HG03521 (cell line): ENCODE data around the gene TMEM47.

ENCODE experiments used
- ATAC-seq: cut with Tn5 transposase; IDR thresholded peaks from one replicate; pipeline ENCODE4 v1.9.1; 2021; ENCODE audit warnings: mild to moderate bottlenecking, moderate library complexity; ENCODE audit not compliant: unreplicated experiment

The TMEM47 gene

DNA sequence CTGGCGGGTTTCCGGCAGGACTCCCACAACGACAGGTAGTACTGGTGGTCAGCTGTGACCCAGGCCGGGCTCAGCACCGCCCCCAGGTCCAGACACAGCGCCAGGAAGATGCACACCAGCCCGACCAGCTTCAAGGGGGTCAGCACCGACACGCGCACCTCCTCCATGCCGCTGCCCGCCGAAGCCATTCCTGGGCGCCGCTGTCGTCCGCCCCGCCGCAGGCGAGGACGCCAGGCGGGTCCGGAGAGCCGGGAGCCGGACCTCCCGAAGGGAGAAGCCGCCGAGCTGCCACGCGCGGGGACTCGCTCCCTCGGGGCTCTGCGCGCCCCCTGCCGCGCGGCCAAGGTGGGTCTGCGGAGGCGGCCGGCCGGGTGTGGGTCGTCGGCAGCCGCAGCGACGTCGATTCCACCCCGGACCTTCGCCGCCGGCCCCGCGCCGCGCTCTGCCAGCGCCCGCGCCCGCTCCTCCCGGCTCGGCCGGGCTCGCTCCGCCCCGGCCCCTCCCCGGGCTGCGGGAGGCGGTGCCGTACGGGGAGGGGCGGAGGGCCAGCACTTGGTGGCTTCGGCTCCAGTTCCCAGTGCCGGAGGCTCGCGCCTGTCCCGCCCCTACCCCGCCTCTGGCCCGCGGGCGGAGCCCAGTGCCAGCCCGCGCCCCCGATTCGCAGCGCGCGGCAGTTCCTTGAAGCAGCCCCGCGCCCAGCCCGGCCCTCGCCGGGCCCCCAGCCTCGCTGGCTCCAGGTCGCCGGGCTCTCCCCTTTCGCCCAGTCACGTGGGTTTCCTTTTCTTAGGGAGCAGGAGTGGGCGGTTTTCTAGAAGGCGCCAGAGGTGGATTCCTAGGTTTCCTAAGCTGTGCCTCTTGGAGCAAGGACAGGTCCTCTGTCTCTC lies at the start of gene TMEM47:
Gene TMEM47, minus strand, starts transcription at position 444 of the 884 bp plus-strand sequence. Its CDS starts 256 bp downstream, at position 188.
- no peak for ATAC-seq

DNA sequence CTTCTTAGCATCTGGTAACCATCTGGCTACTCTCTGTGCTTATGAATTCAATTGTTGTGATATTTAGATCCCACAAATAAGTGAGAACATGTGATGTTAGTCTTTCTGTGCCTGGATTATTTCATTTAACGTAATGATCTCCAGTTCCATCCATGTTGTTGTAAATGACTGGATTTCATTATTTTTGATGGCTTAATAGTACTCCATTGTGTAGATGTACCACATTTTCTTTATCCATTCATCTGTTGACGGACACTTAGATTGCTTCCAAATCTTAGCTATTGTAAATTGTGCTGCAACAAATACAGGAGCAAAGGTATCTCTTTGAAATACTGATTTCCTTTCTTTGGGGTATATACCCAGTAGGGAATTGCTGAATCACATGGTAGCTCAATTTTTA lies 30.0 kb upstream of the TMEM47 start:
- ATAC-seq: no peak

DNA sequence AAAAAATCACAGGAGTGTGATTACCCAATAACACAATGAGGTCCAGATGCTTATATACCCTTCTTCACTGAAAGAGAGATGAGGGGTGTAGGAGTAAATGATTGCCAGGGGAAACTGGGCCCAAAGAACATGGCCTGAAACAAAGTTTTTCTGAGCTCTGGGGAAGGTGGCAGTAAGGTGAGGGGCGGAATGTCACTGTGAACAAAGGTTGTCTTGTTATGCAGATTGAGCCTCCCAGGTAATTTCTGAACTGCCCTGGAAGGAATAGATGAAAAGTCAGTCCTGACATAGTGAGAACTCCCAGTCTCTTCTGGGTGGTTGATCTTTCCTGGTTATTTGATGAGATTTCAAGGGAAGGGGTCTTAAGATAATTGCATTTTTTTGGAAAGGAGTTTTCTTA lies 2.5 kb upstream of the TMEM47 start:
- no peak for ATAC-seq

DNA sequence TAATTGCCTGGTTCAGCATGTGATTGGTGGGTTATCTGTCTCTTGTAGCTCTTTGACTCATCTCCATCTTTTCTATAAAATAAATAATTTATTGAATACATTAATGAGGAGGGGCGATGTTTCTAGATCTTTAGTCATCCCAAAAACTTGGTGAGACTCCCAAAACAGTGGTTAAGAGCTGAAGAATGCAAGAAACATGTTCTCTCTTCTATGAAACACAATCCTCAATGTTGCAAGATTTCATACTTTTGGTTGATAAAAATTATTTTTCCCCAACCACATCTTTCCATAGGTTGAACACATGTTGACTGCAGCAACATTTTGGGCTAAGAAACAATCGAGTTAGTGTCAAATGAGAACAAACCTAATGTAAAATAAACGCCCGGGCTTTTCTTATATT lies 1.2 kb upstream of the TMEM47 start:
- ATAC-seq: no peak

DNA sequence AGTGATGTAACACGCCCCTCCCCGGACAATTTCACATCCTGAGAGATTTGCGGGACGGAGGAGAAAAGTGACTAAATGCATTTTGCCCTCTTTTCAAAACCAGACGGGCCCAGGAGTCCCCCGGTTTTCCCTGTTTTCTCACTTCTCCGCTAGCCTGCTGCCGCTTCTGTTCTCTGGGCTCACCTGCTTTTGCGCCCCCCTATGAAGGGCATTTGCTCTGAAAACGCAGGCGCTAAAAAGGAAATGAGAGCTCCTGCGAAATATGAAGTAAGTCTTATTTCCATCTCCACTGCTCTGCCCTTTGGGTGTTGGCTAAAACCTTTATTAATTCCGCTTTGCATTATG lies 613 bp upstream of the TMEM47 start:
- no peak for ATAC-seq

DNA sequence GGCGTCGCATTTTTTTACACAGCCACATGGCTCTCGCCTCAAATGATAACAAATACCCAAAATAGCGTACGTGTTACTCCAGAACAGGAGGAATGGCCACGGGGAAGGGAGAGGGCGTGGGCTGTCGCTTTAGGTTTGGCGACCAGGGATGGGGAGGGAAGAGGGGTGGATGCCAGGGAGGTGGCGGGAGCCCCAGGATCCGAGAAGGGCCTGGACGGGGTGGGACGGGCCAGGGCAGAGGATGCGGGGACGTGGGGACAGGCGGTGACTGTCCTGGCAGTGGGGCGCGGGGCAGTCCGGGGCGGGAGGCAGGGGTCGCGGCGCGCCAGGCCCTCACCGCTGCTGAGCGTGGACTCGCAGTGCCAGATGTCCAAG lies 631 bp downstream of the TMEM47 start:
- ATAC-seq: no peak

DNA sequence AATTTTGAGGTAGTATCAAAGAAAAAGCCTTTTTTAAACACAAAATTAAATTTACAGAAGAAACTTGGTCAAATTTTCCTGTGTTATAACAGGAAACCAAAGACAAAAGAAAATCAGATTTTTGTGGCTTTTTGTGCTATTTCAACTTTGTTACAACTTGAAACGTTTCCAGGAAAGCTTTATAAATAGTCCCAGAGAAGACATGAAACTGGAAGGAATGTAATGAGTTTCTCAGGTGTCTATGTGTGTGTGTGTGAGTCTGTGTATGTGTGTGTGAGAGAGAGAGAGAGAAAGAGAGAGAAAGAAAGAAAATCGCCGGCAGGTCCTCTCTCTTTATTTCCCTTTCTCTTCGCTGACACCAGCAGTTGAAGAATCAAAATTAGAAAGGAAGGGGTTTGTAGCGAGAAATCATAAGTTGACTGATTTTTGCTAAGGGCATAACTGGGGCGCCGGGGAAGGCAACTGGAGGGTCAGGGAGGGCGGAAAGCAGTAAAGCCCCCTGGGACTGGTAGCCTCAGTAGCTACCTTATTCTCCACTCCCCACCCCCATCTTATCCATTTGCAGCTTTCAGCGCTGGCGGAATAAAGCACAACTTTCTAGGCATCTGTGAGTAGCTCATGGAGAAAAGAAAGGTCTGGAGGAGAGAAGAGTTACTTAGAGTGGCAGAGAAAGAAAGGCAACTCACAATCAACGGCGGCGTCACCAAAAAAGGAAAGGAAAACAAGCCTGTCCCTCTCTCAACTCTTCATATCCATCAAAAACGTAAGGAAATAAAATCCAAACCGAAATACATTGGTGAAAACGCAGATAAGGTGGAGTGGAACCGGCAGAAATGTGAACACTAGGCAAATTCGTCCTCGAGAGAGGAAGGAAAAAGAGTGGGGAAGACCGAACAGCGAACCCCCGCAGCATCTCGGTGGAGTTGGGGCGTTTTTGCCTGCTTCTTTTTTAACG lies 1.3 kb downstream of the TMEM47 start:
- ATAC-seq: no peak

DNA sequence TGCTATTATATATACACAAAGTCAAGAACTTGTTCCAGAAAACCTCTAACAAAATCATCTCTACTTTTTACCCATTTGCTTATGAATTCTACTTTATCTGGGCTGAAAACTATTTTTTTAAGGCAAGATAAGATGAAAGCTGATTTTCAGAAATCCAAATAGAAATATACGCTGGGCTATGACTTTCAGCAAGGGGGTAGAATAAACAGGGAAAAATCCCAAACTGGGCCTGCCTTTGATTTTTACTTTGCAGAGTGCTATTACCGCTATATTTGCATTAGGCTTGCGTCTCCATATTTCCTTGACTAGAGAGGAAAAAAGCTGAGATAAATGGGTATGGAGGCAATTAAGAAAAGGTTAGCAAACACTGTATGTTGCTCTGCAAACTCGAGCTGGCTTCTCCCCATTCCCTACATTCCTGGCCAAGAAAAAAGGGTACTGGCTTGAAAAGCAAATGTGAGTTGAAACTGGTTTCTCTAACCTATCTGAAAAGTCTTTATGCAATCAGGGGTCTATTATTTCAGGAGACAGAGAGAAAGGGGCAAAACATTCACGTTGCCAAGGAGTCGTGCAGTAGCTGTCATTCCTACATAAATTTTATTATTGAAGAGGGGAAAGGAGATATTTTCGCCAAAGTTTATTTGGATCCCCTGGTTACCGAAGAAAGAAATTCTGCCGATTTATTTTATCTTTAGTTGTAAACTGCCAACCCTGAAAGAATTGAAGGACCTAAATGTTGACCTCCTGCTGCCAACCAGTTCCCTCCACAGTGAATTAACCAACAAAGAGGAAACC lies 2.2 kb downstream of the TMEM47 start:
- no peak for ATAC-seq

DNA sequence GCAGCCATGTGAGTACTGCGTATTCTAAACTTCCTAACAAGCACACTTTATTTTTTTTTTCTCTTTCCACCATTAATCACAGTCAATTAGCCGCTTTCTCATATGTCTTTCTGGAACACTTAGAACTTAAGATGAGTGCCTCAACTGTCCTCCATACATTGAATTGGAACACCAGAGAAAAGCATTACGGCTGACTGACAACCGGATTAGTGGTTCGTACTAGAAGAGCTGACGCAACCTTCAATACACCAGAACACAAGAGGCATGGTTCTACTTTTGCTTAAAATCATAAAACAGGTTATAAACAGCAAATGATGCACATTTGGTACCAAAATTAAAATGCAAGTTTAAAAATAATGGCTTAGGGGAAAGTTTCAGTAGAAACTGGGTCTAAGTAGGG lies 3.3 kb downstream of the TMEM47 start:
- ATAC-seq: no peak

DNA sequence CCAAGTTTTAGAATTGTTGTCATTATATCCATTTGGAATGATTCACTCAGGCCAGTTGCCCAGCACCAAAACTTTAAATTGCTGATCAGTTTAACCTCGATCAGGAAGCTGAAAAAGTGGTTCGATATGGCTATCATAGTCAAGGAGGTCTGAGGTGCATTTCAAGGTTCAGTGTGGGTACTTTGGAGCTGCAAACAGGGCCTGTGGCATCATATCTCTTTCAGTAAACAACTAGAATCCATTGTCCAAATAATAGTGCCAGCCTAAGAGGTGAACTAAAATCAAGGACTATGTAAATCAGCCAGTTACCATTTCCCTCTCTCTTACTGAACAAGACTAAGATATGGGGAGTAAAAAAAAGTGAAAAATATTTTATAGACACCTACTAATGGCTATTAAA lies 14.2 kb downstream of the TMEM47 start:
- ATAC-seq: no peak

DNA sequence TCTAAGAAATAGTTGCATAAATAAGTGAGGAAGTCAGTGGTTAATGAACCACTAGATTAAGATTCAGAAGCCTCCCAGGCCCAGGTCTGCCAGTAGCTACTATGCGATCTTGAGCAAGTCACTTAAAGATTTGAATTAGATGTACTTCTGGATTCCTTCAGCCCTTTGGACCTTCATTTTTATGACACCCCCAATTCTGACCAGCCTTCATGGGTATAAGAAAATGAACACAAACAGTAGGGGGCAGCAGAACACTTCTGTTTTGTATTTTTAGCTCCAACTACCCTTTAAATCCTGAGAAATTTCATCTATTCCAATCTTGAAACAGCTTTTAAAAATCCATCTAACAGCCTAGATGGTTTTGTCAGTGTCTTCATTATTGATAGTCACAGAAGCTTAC lies 19.0 kb downstream of the TMEM47 start:
- no peak for ATAC-seq

DNA sequence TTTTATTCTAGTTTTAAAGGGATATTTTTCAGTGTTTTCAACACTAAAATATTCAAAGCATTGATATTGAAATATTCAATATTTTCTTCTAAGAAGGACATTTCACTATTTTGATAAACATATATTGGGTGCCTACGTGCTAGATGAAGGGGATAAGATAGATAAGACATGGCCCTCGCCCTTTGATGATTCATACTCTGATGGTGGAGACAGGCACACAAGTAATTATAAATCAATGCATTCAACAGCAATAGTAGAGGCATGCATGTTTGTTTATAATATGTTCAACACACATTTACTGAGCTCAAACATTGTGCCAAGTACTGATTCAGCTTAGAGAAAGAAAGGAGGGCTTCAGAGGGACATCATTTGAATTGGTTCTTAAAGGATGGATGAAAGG lies 22.7 kb downstream of the TMEM47 start:
- ATAC-seq: no peak

DNA sequence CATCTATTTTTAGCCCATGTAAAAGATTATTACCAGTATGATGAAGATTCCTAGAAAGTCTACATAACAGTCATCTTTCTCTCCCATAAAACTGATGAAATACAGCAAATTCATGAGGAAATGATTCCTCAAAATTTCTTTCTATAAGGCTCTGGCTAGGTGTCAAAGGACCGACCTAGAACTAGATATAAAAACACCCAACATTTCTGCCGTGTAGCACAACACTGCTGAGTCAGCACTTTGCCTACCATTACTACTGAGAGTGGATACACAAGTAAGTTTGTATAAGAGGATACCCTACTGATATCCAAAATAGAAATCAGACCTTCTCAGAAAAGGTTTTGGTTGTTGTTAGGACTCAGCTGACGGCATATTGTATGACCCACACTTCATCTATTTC lies 24.7 kb downstream of the TMEM47 start:
- ATAC-seq: no peak

DNA sequence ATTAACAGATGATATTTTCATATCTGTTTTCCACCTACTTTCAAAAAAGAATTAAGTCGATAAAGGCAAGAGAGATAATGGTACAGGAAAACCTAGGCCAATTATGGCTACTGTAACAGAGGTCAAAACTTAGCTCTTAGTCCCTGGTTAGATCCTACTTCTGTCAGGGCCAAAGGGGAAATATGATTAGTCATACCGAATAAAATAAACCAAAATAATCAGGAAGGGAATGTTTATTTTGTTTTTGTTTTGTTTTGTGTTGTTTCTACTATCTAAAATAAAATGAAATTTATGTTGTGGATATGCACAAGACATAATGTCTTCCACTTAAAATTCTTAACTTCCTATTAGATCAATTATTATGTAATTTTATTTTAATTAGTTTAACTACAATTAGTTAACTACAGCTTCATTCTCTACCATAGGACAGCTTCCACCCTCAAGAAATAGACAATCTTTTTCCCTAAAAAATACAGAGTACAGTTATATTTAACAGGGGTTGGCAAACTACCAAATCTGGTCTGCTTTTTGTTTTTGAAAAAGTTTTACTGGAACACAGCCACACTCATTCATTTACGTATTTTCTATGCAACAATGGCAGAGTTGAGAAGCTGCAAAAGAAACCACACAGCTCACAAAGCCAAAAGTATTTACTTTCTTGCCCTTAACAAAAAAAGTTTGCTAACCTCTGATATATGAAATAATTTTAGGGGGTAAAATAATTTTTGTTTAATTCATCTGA lies 25.4 kb downstream of the TMEM47 start:
- no peak for ATAC-seq

DNA sequence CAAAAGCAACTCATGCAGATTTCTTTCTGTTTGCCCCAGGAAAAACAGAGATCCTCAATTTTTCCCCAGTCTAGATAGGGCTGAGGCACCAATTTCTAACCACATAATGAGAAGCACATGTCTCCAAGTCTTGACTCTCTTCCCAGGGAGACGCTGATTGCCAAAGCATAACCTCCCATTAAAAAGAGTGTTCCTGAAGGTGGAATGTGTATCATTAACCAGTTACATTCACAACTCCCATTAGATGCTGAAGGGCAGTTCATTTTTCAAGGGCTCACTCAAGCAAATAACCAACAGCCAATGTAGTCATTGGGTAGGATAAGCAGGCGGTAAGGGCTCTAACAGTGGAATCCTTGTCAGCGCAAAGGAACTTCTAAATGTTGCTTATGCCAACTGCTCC lies 27.5 kb downstream of the TMEM47 start:
- no peak for ATAC-seq

DNA sequence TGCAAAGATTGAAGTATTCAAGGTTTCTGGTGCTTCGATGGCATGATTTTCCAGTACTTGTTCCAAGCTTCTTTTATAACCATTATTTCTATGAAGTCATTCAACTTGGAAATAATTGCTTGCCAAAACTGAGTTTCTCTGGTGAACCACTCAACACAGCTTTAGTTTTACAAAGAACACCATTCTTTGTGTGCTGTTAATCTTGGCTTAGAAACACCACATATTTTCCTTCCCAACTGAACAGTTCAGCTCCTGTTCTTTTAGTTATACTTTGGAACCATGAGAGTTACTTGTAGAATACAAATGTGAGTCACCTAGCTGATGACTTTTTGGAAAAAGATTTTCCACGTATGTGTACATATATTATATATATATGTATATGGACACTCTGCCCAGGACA lies 32.7 kb downstream of the TMEM47 start:
- ATAC-seq: no peak

DNA sequence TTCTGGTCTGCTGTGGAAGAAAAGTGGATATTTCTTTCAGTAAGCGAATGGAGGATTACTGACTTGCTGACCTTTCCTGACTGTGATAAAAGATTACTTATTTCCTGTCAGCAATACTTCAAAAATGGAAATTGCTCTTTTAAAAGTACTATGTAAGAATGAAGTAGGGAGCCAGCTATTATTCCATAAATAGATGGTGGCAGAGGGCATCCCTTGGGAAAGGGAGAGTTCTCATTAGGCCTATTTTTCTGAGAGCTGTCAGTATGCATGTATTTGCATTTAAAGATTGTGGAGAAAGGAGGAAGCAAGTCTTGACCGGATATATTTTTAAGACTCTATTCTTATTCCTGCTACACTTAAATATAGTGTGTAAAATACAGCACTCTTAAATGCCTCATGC lies 37.2 kb downstream of the TMEM47 start:
- no peak for ATAC-seq

DNA sequence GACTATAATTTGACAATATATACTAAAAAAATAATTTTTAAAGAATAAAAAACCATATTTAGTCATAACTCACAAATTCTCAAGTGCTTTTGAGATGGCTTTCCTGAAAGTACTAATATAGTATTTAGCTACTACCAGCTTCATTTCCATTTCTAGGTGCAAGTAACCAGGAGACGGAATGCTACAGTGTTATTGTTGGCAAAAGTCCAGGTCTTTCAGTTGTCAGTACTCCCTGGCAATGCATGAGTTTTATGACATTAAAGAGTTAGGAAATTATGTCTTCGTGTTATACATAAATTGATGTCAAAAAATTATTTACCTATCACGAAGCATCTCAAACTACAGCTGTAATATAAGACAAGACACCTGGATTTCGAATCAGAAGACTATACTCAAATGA lies 45.0 kb downstream of the TMEM47 start:
- ATAC-seq: no peak

DNA sequence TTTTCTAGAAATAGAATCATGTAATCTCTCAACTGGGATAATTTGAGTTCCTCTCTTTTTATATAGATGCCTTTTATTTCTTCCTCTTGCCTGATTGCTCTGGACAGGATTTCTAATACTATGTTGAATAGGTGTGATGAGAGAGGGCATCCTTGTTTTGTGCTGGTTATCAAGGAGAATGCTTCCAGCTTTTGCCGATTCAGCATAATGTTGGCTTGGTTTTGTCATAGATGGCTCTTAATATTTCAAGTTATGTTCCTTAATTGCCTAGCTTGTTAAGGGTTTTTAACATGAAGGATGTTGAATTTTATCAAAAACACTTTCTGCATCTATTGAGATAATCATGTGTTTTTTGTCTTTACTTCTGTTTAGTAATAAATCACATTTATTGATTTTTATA lies 58.7 kb downstream of the TMEM47 start:
- no peak for ATAC-seq

DNA sequence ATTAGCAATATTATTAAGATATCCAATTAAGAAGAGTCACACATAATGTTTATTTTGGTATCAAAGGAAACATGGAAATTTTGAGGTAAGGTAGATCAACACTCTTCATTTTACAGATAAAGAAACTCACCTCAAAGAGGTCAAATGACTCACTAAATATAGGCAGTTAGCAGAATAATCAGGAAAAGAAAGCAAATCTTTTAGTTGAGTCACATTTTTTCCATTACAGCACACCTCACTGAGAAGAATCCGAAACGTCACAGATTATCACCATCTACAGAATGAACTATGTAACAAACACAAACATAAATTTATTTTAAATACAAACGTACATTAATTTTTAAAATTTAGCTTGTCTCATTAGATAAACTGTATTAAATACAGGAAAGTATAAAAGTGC lies 70.1 kb downstream of the TMEM47 start:
- no peak for ATAC-seq
